ENCODE results near the gene CFAP77.

DNA sequence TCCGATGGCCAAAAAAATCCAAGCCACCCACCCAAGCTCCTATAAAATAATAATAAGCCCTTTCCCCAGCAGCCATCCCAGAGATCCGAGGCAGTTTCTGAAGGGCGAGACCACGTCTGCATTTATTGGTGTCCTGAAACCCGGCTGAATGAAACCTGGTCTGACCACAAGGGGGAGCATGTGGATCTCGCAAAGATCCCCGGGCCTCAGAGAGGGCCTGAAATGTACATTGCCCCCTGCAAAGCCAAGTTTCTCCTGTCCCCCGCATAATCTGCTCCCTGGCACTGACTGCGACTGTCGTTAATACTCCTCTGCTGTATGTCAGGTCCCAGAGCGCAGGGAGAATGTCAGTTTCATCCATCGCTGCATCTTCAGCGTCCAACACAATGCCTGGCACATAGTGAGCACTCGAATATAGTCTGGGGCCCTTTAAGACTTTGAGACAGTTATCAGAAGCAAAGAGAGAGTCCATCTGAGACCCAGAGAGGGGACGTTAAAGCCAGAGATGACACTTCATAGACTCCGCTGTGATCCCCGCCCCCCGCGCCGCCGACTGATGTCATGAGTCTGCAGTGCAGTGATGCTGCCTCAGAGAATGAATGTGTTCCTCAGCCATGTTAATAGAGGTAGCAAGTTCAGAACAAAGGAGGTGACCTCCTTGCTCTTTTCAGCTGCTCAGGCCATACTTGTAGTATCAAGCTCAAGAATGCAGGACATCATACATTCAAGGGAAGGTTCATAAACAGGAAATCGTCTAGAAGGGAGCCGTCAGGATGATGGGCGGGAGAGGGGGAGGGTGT, 97.9 kb downstream of the CFAP77 start:
- TF ChIP-seq EZH2 (IDR thresholded peaks at IDR 0.05; ENCODE audit: insufficient read depth, poor library complexity, severe bottlenecking) (no peak), EZH2phosphoT487 (IDR thresholded peaks at IDR 0.05; ENCODE audit: insufficient read depth, low read depth) (no peak)
